Heart left ventricle (tissue), 13 donors: ENCODE results near the gene PRELID2.

Experiments
- CTCF ChIP-seq, 12 donors: fragments of 200-600 bp; sonication (generic) in 4 of 12; IDR thresholded peaks; one replicate each; pipeline versions ENCODE4 v1.5.0 to v1.8.0; 2018 to 2022; ENCODE audit warnings: antibody characterized with exemption in 12 of 12, mild to moderate bottlenecking in 5 of 12
- POLR2A ChIP-seq, 2 donors: fragments of 450-650 bp; IDR thresholded peaks; one replicate each; pipeline ENCODE4 v1.6.1; 2017; ENCODE audit warnings: antibody characterized with exemption in 2 of 2, mild to moderate bottlenecking in 2 of 2, moderate library complexity in 2 of 2
- donor health status: ischemic (EF 13 %, LVEDD 7.1; RV severe dilation, severe dysfunction).
- donor health status: DM: no; HTN: yes; CAD: no.
- donor health status: DM: no; HTN: no; CAD: no.
- donor health status: ischemic (EF 25% LVEDD 6.9; RV normal size, moderate dysfunction).
- donor health status: ischemic (EF 25% LVEDD 5.7; RV mildly dilated, moderate dysfunction).
- donor health status: ischemic (EF 35%, LVEDD 5.7; RV mildly dilated, moderate dysfunction).
- donor health status: nonischemic (EF 11% LVEDD 7.7; RV severe dilation, severe dysfunction).
- donor health status: DM: yes; HTN: yes; CAD: no.
- donor health status: PGD.
- donor health status: ischemic (EF 29% LVEDD 5.4; RV normal size, mild dysfunction).
- donor health status: nonischemic (EF 23%, LVEDD 6.1; RV moderate dilation, normal function).

- TF ChIP-seq CTCF (IDR thresholded peaks at IDR 0.05) (no peak), POLR2A (IDR thresholded peaks at IDR 0.05) (no peak)
Observed at GRCh38 chr5:145776886-145777285, 58.3 kb downstream of the PRELID2 start.
